Activated naive CD8-positive, alpha-beta T cell treated with anti-CD3 and anti-CD28 coated beads, Interleukin-2, amount 10 ng/mL, durations not matched to agents 7 days and 5 days (primary cell): ENCODE results near the gene SAMMSON. TPM values are rescaled to one million over a fixed set of nuclear protein-coding genes. Genes with fewer than 3 reads are reported as not detected.

Experiments
- ATAC-seq: fragments of 150-1000 bp; cut with Tn5 transposase; one replicate; pipeline ENCODE4 v1.10.0; 2021; ENCODE audit warnings: low read depth, moderate library complexity
- POLR2A ChIA-PET: fragments of 350-600 bp; sonication (Branson Sonifier 250); formaldehyde crosslinking; loops from one replicate; lab custom pipeline; 2021; ENCODE audit warnings: antibody characterized with exemption; lab: Charles Lee
- DNase-seq: peaks from one replicate; pipeline ENCODE4 v3.0.0; 2021
- H3K27ac Mint-ChIP-seq: one replicate; pipeline ENCODE4 v1.8.0; 2022; ENCODE audit warnings: mild to moderate bottlenecking, mixed read lengths
- H3K27me3 Mint-ChIP-seq: one replicate; pipeline ENCODE4 v1.8.0; 2022; ENCODE audit warnings: mild to moderate bottlenecking, moderate library complexity, mixed read lengths
- H3K36me3 Mint-ChIP-seq: one replicate; pipeline ENCODE4 v1.8.0; 2021; ENCODE audit warnings: mild to moderate bottlenecking, mixed read lengths
- H3K4me1 Mint-ChIP-seq: one replicate; pipeline ENCODE4 v1.8.0; 2021; ENCODE audit warnings: mixed read lengths
- H3K4me3 Mint-ChIP-seq: one replicate; pipeline ENCODE4 v1.8.0; 2022; ENCODE audit warnings: mild to moderate bottlenecking, moderate library complexity, mixed read lengths
- H3K9me3 Mint-ChIP-seq: one replicate; pipeline ENCODE4 v1.8.0; 2021; ENCODE audit warnings: mixed read lengths
- total RNA-seq, 2 experiments: library from RNA; stranded (reverse); gene quantifications; one replicate each; pipeline ENCODE4 v1.2.3, GENCODE V29; 2021

SAMMSON gene
- not detected for total RNA-seq

- Mint-ChIP-seq H3K4me1 (no peaks in the 10 kb centered on the region), H3K36me3 (no peaks in the 10 kb centered on the region), H3K27ac (no peak within 1 kb of the TSS), H3K9me3 (no peaks in the 10 kb centered on the region), H3K4me3 (no peak within 1 kb of the TSS), H3K27me3 (no peaks in the 10 kb centered on the region)
- no peak for DNase-seq
- POLR2A ChIA-PET: no interaction called here
- ATAC-seq: no peak
Observed at GRCh38 chr3:69999140-70000027, at the start of gene SAMMSON. Gene SAMMSON, plus strand, starts transcription at chr3:69999733.

GRCh38 chr3:69951616-69952015 lies 47.9 kb upstream of the SAMMSON start:
- no peak overlapping the region for H3K27ac Mint-ChIP-seq
- DNase-seq (no peak), ATAC-seq (no peak)
- H3K4me1 Mint-ChIP-seq: no peaks in the 10 kb centered on the region
- no peaks in the 10 kb centered on the region for H3K36me3 Mint-ChIP-seq
- no peaks in the 10 kb centered on the region for H3K9me3 Mint-ChIP-seq
- POLR2A ChIA-PET: no interaction called here
- no peaks in the 10 kb centered on the region for H3K27me3 Mint-ChIP-seq
- no peak overlapping the region for H3K4me3 Mint-ChIP-seq

- no peaks in the 10 kb centered on the region for H3K9me3 Mint-ChIP-seq
- H3K4me3 Mint-ChIP-seq: no peak overlapping the region
- POLR2A ChIA-PET: no interaction called here
- no peak overlapping the region for H3K27ac Mint-ChIP-seq
- no peaks in the 10 kb centered on the region for H3K36me3 Mint-ChIP-seq
- H3K27me3 Mint-ChIP-seq: peaks cover 2% of the 10 kb centered on the region
- H3K4me1 Mint-ChIP-seq: no peaks in the 10 kb centered on the region
- ATAC-seq (no peak), DNase-seq (no peak)
Observed at GRCh38 chr3:69959581-69959980, 40.0 kb upstream of the SAMMSON start.

GRCh38 chr3:69961706-69962439 lies 37.7 kb upstream of the SAMMSON start:
- Mint-ChIP-seq H3K4me1 (no peaks in the 10 kb centered on the region), H3K4me3 (no peak overlapping the region), H3K27me3 (peaks cover 3% of the 10 kb centered on the region), H3K9me3 (no peaks in the 10 kb centered on the region), H3K36me3 (no peaks in the 10 kb centered on the region), H3K27ac (no peak overlapping the region)
- POLR2A ChIA-PET: interaction anchor here (0.6 kb wide), 1 partner anchor 34 kb away, joined by 3 read pairs; no protein-coding TSS in a partner anchor
- DNase-seq (no peak), ATAC-seq (no peak)

- no peak overlapping the region for H3K4me3 Mint-ChIP-seq
- H3K27me3 Mint-ChIP-seq: peaks cover 2% of the 10 kb centered on the region
- H3K4me1 Mint-ChIP-seq: no peaks in the 10 kb centered on the region
- no peaks in the 10 kb centered on the region for H3K9me3 Mint-ChIP-seq
- POLR2A ChIA-PET: no interaction called here
- no peak overlapping the region for H3K27ac Mint-ChIP-seq
- H3K36me3 Mint-ChIP-seq: no peaks in the 10 kb centered on the region
- ATAC-seq: no peak
- no peak for DNase-seq
Observed at GRCh38 chr3:69963643-69964042, 35.9 kb upstream of the SAMMSON start.

GRCh38 chr3:69967156-69967555 lies 32.4 kb upstream of the SAMMSON start:
- Mint-ChIP-seq H3K4me1 (no peaks in the 10 kb centered on the region), H3K9me3 (no peaks in the 10 kb centered on the region), H3K36me3 (no peaks in the 10 kb centered on the region), H3K27ac (no peak overlapping the region), H3K4me3 (no peak overlapping the region), H3K27me3 (peaks cover 2% of the 10 kb centered on the region)
- POLR2A ChIA-PET: no interaction called here
- ATAC-seq: no peak
- no peak for DNase-seq

- H3K9me3 Mint-ChIP-seq: no peaks in the 10 kb centered on the region
- no peak for DNase-seq
- H3K4me1 Mint-ChIP-seq: no peaks in the 10 kb centered on the region
- no peak overlapping the region for H3K4me3 Mint-ChIP-seq
- H3K27me3 Mint-ChIP-seq: no peaks in the 10 kb centered on the region
- no peaks in the 10 kb centered on the region for H3K36me3 Mint-ChIP-seq
- ATAC-seq: no peak
- POLR2A ChIA-PET: no interaction called here
- H3K27ac Mint-ChIP-seq: no peak overlapping the region
Observed at GRCh38 chr3:69970827-69971226, 28.7 kb upstream of the SAMMSON start.

GRCh38 chr3:69972672-69973071 lies 26.9 kb upstream of the SAMMSON start:
- no peak for DNase-seq
- Mint-ChIP-seq H3K36me3 (no peaks in the 10 kb centered on the region), H3K27me3 (no peaks in the 10 kb centered on the region), H3K9me3 (peaks cover 2% of the 10 kb centered on the region), H3K4me1 (no peaks in the 10 kb centered on the region), H3K4me3 (no peak overlapping the region), H3K27ac (no peak overlapping the region)
- POLR2A ChIA-PET: no interaction called here
- ATAC-seq: no peak

- Mint-ChIP-seq H3K27ac (no peak overlapping the region), H3K4me3 (no peak overlapping the region), H3K4me1 (no peaks in the 10 kb centered on the region), H3K36me3 (no peaks in the 10 kb centered on the region), H3K27me3 (no peaks in the 10 kb centered on the region), H3K9me3 (peaks cover 4% of the 10 kb centered on the region)
- POLR2A ChIA-PET: no interaction called here
- ATAC-seq (no peak), DNase-seq (no peak)
Observed at GRCh38 chr3:69976021-69976420, 23.5 kb upstream of the SAMMSON start.

- no peak for ATAC-seq
- Mint-ChIP-seq H3K27ac (no peak overlapping the region), H3K4me3 (no peak overlapping the region), H3K4me1 (no peaks in the 10 kb centered on the region), H3K36me3 (no peaks in the 10 kb centered on the region), H3K9me3 (peaks cover 4% of the 10 kb centered on the region), H3K27me3 (peaks cover 3% of the 10 kb centered on the region)
- no peak for DNase-seq
- POLR2A ChIA-PET: no interaction called here
Observed at GRCh38 chr3:69983546-69984265, 15.8 kb upstream of the SAMMSON start.

- DNase-seq: no peak
- POLR2A ChIA-PET: no interaction called here
Observed at GRCh38 chr3:69985266-69985665, 14.3 kb upstream of the SAMMSON start.

GRCh38 chr3:69986419-69986818 lies 13.1 kb upstream of the SAMMSON start:
- H3K4me3 Mint-ChIP-seq: no peak overlapping the region
- no peak for ATAC-seq
- no peaks in the 10 kb centered on the region for H3K4me1 Mint-ChIP-seq
- POLR2A ChIA-PET: no interaction called here
- H3K9me3 Mint-ChIP-seq: peaks cover 2% of the 10 kb centered on the region
- peaks cover 3% of the 10 kb centered on the region for H3K27me3 Mint-ChIP-seq
- H3K27ac Mint-ChIP-seq: no peak overlapping the region
- DNase-seq: no peak
- no peaks in the 10 kb centered on the region for H3K36me3 Mint-ChIP-seq

More at GRCh38 chr3:69985266-69985665, 14.3 kb upstream of the SAMMSON start:
- ATAC-seq: no peak
- H3K9me3 Mint-ChIP-seq: peaks cover 2% of the 10 kb centered on the region
- H3K36me3 Mint-ChIP-seq: no peaks in the 10 kb centered on the region
- H3K4me3 Mint-ChIP-seq: no peak overlapping the region
- H3K27me3 Mint-ChIP-seq: peaks cover 3% of the 10 kb centered on the region
- no peak overlapping the region for H3K27ac Mint-ChIP-seq
- no peaks in the 10 kb centered on the region for H3K4me1 Mint-ChIP-seq

- Mint-ChIP-seq H3K4me3 (no peak overlapping the region), H3K27ac (no peak overlapping the region), H3K9me3 (peaks cover 2% of the 10 kb centered on the region), H3K27me3 (peaks cover 3% of the 10 kb centered on the region), H3K36me3 (no peaks in the 10 kb centered on the region), H3K4me1 (no peaks in the 10 kb centered on the region)
- POLR2A ChIA-PET: no interaction called here
- ATAC-seq (no peak), DNase-seq (no peak)
Observed at GRCh38 chr3:69987833-69988232, 11.7 kb upstream of the SAMMSON start.
